Stimulated activated CD8-positive, alpha-beta memory T cell treated with anti-CD3 and anti-CD28 coated beads, Interleukin-2, amount 100 ng/mL, for 48 hours (primary cell): ENCODE results near the gene GPR137B.

ENCODE experiments used
- DNase-seq, 2 donors: peaks; one replicate each; pipeline ENCODE4 v3.0.0-alpha.2; 2020; ENCODE audit warnings: low read depth in 2 of 2

Gene GPR137B

GRCh38 chr1:236200925-236201324 lies 58.6 kb downstream of the GPR137B start:
- DNase-seq = no peak

- no peak for DNase-seq
These were observed 59.4 kb downstream of the GPR137B start for GRCh38 chr1:236201786-236202185.

- no peak for DNase-seq
These were observed 61.7 kb downstream of the GPR137B start for GRCh38 chr1:236204039-236204438.

GRCh38 chr1:236204656-236205055 lies 62.3 kb downstream of the GPR137B start:
- no peak for DNase-seq

GRCh38 chr1:236206548-236206947 lies 64.2 kb downstream of the GPR137B start:
- no peak for DNase-seq

GRCh38 chr1:236207121-236207520 lies 64.8 kb downstream of the GPR137B start:
- no peak for DNase-seq

- no peak for DNase-seq
These were observed 65.2 kb downstream of the GPR137B start for GRCh38 chr1:236207569-236207968.

GRCh38 chr1:236209185-236209584 lies 66.8 kb downstream of the GPR137B start:
- no peak for DNase-seq

- DNase-seq = no peak
These were observed 67.4 kb downstream of the GPR137B start for GRCh38 chr1:236209713-236210112.

GRCh38 chr1:236211815-236212214 lies 69.5 kb downstream of the GPR137B start:
- DNase-seq = no peak

- no peak for DNase-seq
These were observed 71.2 kb downstream of the GPR137B start for GRCh38 chr1:236213534-236213933.

- no peak for DNase-seq
These were observed 72.4 kb downstream of the GPR137B start for GRCh38 chr1:236214761-236215160.

GRCh38 chr1:236220473-236220872 lies 78.1 kb downstream of the GPR137B start:
- DNase-seq = no peak

- DNase-seq = no peak
These were observed 80.3 kb downstream of the GPR137B start for GRCh38 chr1:236222632-236223031.

- no peak for DNase-seq
These were observed 86.1 kb downstream of the GPR137B start for GRCh38 chr1:236228411-236228810.

- no peak for DNase-seq
These were observed 92.8 kb downstream of the GPR137B start for GRCh38 chr1:236235116-236235515.

GRCh38 chr1:236239092-236239585 lies 96.8 kb downstream of the GPR137B start:
- no peak for DNase-seq

- DNase-seq = no peak
These were observed 98.3 kb downstream of the GPR137B start for GRCh38 chr1:236240675-236241074.

- no peak for DNase-seq
These were observed 100.2 kb downstream of the GPR137B start for GRCh38 chr1:236242568-236242967.

GRCh38 chr1:236247286-236247685 lies 104.9 kb downstream of the GPR137B start:
- DNase-seq = no peak

- DNase-seq = no peak
These were observed 109.2 kb downstream of the GPR137B start for GRCh38 chr1:236251587-236251986.

GRCh38 chr1:236253119-236253518 lies 110.8 kb downstream of the GPR137B start:
- no peak for DNase-seq

GRCh38 chr1:236253918-236254637 lies 111.7 kb downstream of the GPR137B start:
- DNase-seq = no peak

- DNase-seq = no peak
These were observed 114.9 kb downstream of the GPR137B start for GRCh38 chr1:236257216-236257615.
